HG03025 (cell line): Measurements from ENCODE around the gene LCE1A.

ENCODE experiments used
- ATAC-seq: cut with Tn5 transposase; IDR thresholded peaks from one replicate; pipeline ENCODE4 v1.9.1; 2021; ENCODE audit warnings: mild to moderate bottlenecking, moderate library complexity; ENCODE audit not compliant: unreplicated experiment, low FRiP score

The LCE1A gene

GRCh38 chr1:152827173-152827572 is at the start of gene LCE1A:
Gene LCE1A (plus strand): TSS chr1:152827473. CDS start chr1:152827473, 0 bp downstream.
- ATAC-seq, result no peak

- ATAC-seq, result no peak
Observed at GRCh38 chr1:152777510-152778137, 49.6 kb upstream of the LCE1A start.

GRCh38 chr1:152783095-152783494 is 44.2 kb upstream of the LCE1A start:
- no peak for ATAC-seq

GRCh38 chr1:152786077-152786476 is 41.2 kb upstream of the LCE1A start, which contains the start of gene LCE1E:
Gene LCE1E (plus strand): TSS chr1:152786257. CDS start chr1:152787300, 1,043 bp downstream.
- no peak for ATAC-seq

GRCh38 chr1:152795686-152796085 is 31.6 kb upstream of the LCE1A start:
- no peak for ATAC-seq

GRCh38 chr1:152796421-152796820 is 30.9 kb upstream of the LCE1A start, which contains the start of gene LCE1D:
Gene LCE1D (plus strand): TSS chr1:152796721. CDS start chr1:152797795, 1,074 bp downstream.
- no peak for ATAC-seq

- ATAC-seq, result no peak
Observed at GRCh38 chr1:152801333-152801732, 25.9 kb upstream of the LCE1A start.

GRCh38 chr1:152806576-152806975 is 20.7 kb upstream of the LCE1A start, which contains the start of gene LCE1C:
Gene LCE1C (minus strand): TSS chr1:152806651. CDS start chr1:152805478, 1,173 bp downstream.
- ATAC-seq, result no peak

GRCh38 chr1:152811050-152811449 is 16.2 kb upstream of the LCE1A start:
- no peak for ATAC-seq

GRCh38 chr1:152811671-152812070 is 15.6 kb upstream of the LCE1A start, which contains the start of gene LCE1B:
Gene LCE1B (plus strand): TSS chr1:152811971. CDS start chr1:152812447, 476 bp downstream.
- ATAC-seq, result no peak

- no peak for ATAC-seq
Observed at GRCh38 chr1:152817309-152817708, 10.0 kb upstream of the LCE1A start.

- ATAC-seq, result no peak
Observed at GRCh38 chr1:152823294-152823693, 4.0 kb upstream of the LCE1A start.

- ATAC-seq, result no peak
Observed at GRCh38 chr1:152824964-152825363, 2.3 kb upstream of the LCE1A start.

- ATAC-seq, result no peak
Observed at GRCh38 chr1:152836870-152837269, 9.6 kb downstream of the LCE1A start.

- no peak for ATAC-seq
Observed at GRCh38 chr1:152842556-152842955, 15.3 kb downstream of the LCE1A start, which contains the start of gene LCE6A. Gene LCE6A (plus strand): TSS chr1:152842856. CDS start chr1:152843521, 665 bp downstream.

- ATAC-seq, result no peak
Observed at GRCh38 chr1:152855661-152856060, 28.4 kb downstream of the LCE1A start.

- ATAC-seq, result no peak
Observed at GRCh38 chr1:152858062-152858461, 30.8 kb downstream of the LCE1A start.

- no peak for ATAC-seq
Observed at GRCh38 chr1:152859696-152860095, 32.4 kb downstream of the LCE1A start, which contains the start of gene LCE7A. Gene LCE7A (plus strand): TSS chr1:152859996. CDS start chr1:152860698, 702 bp downstream.

- no peak for ATAC-seq
Observed at GRCh38 chr1:152860129-152860528, 32.9 kb downstream of the LCE1A start.

GRCh38 chr1:152861374-152861773 is 34.1 kb downstream of the LCE1A start:
- ATAC-seq, result no peak

- no peak for ATAC-seq
Observed at GRCh38 chr1:152864443-152864842, 37.2 kb downstream of the LCE1A start.

GRCh38 chr1:152866321-152866720 is 39.0 kb downstream of the LCE1A start:
- ATAC-seq, result no peak
